DND-41 (cell line): ENCODE measurements around the gene STEAP4.

ENCODE experiments used
- ATAC-seq: fragments of 200-7000 bp; cut with Tn5 transposase; 3 replicates; pipeline ENCODE4 v1.9.1; 2021; ENCODE audit warnings: low read depth; ENCODE audit not compliant: insufficient read depth
- DNase-seq: peaks from one replicate; pipeline ENCODE4 v3.0.0-alpha.2; 2020
- H2AFZ ChIP-seq: 2 replicates; pipeline ENCODE4 v1.6.0; 2012; ENCODE audit warnings: low read depth, low read length
- H3K27ac ChIP-seq: 2 replicates; pipeline ENCODE4 v1.5.1; 2012; ENCODE audit warnings: low read length, inconsistent platforms
- H3K27me3 ChIP-seq: fragments of 200-600 bp; sonication (generic); 2 replicates; pipeline ENCODE4 v1.6.0; 2012; ENCODE audit warnings: low read length, mild to moderate bottlenecking, inconsistent platforms; ENCODE audit not compliant: insufficient read depth, poor library complexity
- H3K36me3 ChIP-seq: 2 replicates; pipeline ENCODE4 v1.5.1; 2012; ENCODE audit warnings: low read length, inconsistent platforms; ENCODE audit not compliant: insufficient read depth
- H3K4me1 ChIP-seq: 2 replicates; pipeline ENCODE4 v1.5.1; 2012; ENCODE audit warnings: mild to moderate bottlenecking, low read length; ENCODE audit not compliant: insufficient read depth
- H3K4me2 ChIP-seq: 2 replicates; pipeline ENCODE4 v1.6.0; 2012; ENCODE audit warnings: mild to moderate bottlenecking, moderate library complexity, low read length, inconsistent platforms; ENCODE audit not compliant: insufficient read depth
- H3K4me3 ChIP-seq, 2 experiments: fragments of 200-600 bp in 1 of 2; shearing (Covaris generic) in 1 of 2; 2 replicates each; pipeline ENCODE4 v1.5.1; 2012 to 2016; ENCODE audit warnings: inconsistent platforms in 2 of 2, low read length in 2 of 2, mild to moderate bottlenecking in 2 of 2, low read depth in 1 of 2, moderate library complexity in 1 of 2
- H3K79me2 ChIP-seq: 2 replicates; pipeline ENCODE4 v1.6.0; 2012; ENCODE audit warnings: low read length, inconsistent platforms; ENCODE audit not compliant: insufficient read depth
- H3K9ac ChIP-seq: 2 replicates; pipeline ENCODE4 v1.6.0; 2012; ENCODE audit warnings: low read depth, mild to moderate bottlenecking, inconsistent platforms, low read length, moderate library complexity
- H3K9me3 ChIP-seq: 2 replicates; pipeline ENCODE4 v1.5.1; 2012; ENCODE audit warnings: low read length, moderate library complexity, mild to moderate bottlenecking, inconsistent platforms; ENCODE audit not compliant: insufficient read depth, severe bottlenecking
- H4K20me1 ChIP-seq: 2 replicates; pipeline ENCODE4 v1.6.0; 2012; ENCODE audit warnings: low read length; ENCODE audit not compliant: insufficient read depth
- CTCF ChIP-seq: IDR thresholded peaks from 2 replicates; pipeline ENCODE4 v1.5.1; 2012; ENCODE audit warnings: borderline replicate concordance, low read length, moderate library complexity, mild to moderate bottlenecking; ENCODE audit not compliant: poor library complexity, severe bottlenecking; ENCODE audit errors: extremely low read depth
- EZH2 ChIP-seq: IDR thresholded peaks from 3 replicates; pipeline ENCODE4 v1.6.1; 2012; ENCODE audit warnings: borderline replicate concordance, low read depth, mild to moderate bottlenecking, moderate library complexity, low read length, inconsistent platforms; ENCODE audit not compliant: severe bottlenecking

Gene STEAP4

DNA sequence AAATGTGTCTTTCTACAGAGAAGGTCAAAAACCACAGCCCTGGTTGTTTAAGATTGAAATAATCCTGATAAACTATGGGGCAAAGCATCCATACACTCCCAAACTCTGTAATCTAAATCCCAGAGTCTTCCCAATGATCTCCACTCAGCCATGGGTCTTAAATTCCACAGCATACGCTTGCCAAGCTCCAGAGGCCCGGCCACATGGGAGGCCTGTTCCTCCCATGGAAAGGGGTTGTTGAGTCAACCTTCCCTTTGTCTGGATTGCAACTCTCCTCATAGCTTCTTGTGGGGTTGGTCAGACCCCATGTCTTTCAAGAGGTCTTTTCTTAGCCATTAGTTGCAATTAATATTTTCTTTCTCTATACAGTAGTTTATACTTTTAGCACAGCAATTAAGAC is 718 bp upstream of the STEAP4 start:
- ATAC-seq (no peak), DNase-seq (no peak)
- Histone ChIP-seq H3K9me3 (no peaks in the 10 kb centered on the region), H3K4me1 (no peaks in the 10 kb centered on the region), H3K27me3 (no peaks in the 10 kb centered on the region), H4K20me1 (no peaks in the 10 kb centered on the region), H3K4me2 (no peak overlapping the region), H3K36me3 (no peaks in the 10 kb centered on the region), H3K79me2 (no peaks in the 10 kb centered on the region), H2AFZ (no peak overlapping the region), H3K9ac (no peak overlapping the region), H3K4me3 (no peak overlapping the region), H3K27ac (no peak overlapping the region)
- TF ChIP-seq CTCF = no peak
- TF ChIP-seq EZH2 = no peak

- TF ChIP-seq CTCF (no peak), EZH2 (no peak)
- H3K9me3 ChIP-seq = no peaks in the 10 kb centered on the region
- no peak overlapping the region for H2AFZ ChIP-seq
- H3K4me1 ChIP-seq = no peaks in the 10 kb centered on the region
- no peak overlapping the region for H3K27ac ChIP-seq
- H3K4me3 ChIP-seq = no peak overlapping the region
- H3K79me2 ChIP-seq = no peaks in the 10 kb centered on the region
- H4K20me1 ChIP-seq = no peaks in the 10 kb centered on the region
- ATAC-seq (no peak), DNase-seq (no peak)
- no peaks in the 10 kb centered on the region for H3K27me3 ChIP-seq
- no peaks in the 10 kb centered on the region for H3K36me3 ChIP-seq
- H3K9ac ChIP-seq = no peak overlapping the region
- no peak overlapping the region for H3K4me2 ChIP-seq
Observed at GRCh38 chr7:88305044-88305443, 1.6 kb downstream of the STEAP4 start.

- no peak overlapping the region for H3K4me3 ChIP-seq
- no peak overlapping the region for H3K27ac ChIP-seq
- no peaks in the 10 kb centered on the region for H3K9me3 ChIP-seq
- H3K36me3 ChIP-seq = no peaks in the 10 kb centered on the region
- no peak for ATAC-seq
- H3K27me3 ChIP-seq = no peaks in the 10 kb centered on the region
- H3K79me2 ChIP-seq = no peaks in the 10 kb centered on the region
- H3K9ac ChIP-seq = no peak overlapping the region
- TF ChIP-seq CTCF (no peak), EZH2 (no peak)
- H3K4me1 ChIP-seq = no peaks in the 10 kb centered on the region
- H2AFZ ChIP-seq = no peak overlapping the region
- H3K4me2 ChIP-seq = no peak overlapping the region
- H4K20me1 ChIP-seq = no peaks in the 10 kb centered on the region
- no peak for DNase-seq
Observed at GRCh38 chr7:88302486-88302885, 4.2 kb downstream of the STEAP4 start.

GRCh38 chr7:88301924-88302323 is 4.8 kb downstream of the STEAP4 start:
- H3K27ac ChIP-seq = no peak overlapping the region
- ATAC-seq (no peak), DNase-seq (no peak)
- H3K79me2 ChIP-seq = no peaks in the 10 kb centered on the region
- H3K27me3 ChIP-seq = no peaks in the 10 kb centered on the region
- H3K4me3 ChIP-seq = no peak overlapping the region
- H3K9ac ChIP-seq = no peak overlapping the region
- H4K20me1 ChIP-seq = no peaks in the 10 kb centered on the region
- no peak overlapping the region for H2AFZ ChIP-seq
- no peaks in the 10 kb centered on the region for H3K36me3 ChIP-seq
- no peaks in the 10 kb centered on the region for H3K4me1 ChIP-seq
- no peaks in the 10 kb centered on the region for H3K9me3 ChIP-seq
- TF ChIP-seq CTCF = no peak
- TF ChIP-seq EZH2 = no peak
- H3K4me2 ChIP-seq = no peak overlapping the region
